DMS53 (cell line): ENCODE data around the gene ARMC9.
"Not testable (repeated sequence)": the region's sequence is repeated elsewhere in the genome, so short reads cannot be mapped to it uniquely, and the experiment has no call there.

ENCODE experiments used
- DNase-seq: peaks from one replicate; lab custom pipeline; 2025; lab: John Stamatoyannopoulos, UW

ARMC9 gene

DNA sequence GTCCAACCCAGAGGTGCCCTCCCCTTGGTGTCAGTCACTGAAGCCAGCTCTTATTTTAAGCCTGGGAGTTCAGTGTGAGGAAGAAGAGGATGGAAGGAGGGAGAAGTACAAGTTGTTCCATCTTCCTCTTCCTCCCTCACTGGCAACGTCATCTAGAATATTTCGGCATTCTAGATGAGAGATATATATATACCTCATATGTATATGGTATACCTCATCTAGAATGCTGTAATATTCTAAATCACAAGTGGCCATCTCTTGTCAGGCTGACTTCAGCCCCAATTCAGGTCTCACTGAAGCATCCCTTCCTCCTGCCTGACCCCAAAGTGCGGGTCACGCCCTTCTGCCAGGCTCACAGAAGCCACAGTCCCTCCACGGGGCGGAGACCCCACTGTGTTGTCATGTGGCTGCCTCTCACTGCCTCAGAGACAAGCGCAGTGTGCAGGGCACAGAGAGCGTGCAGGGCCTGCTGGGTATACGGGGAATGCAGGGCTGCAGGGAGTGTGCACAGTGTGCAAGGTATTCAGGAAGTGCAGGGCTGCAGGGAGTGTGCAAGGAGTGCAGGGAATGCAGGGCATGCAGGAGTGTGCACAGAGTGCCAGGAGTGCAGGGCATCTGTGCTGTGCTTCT, 164.2 kb downstream of the ARMC9 start:
- DNase-seq, result no peak

DNA sequence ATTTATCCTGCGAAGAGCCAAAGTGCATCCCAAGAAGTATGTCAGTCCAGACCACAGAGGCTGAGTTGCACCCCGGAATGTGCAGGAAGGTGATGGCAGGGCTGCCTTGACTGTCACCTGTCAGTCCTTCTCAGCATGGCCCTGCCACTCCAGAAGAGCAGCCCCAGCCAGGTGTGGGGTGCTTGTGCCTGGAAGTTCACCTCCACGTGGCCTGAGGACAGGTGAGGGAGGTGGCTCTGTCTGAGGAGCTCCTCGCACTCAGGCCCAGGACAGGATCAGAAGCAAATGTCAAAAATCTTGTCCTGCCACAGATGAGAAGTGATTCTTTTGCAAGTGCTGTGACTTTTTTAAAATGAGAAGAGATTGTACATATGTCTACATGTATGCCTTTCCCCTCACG, 165.6 kb downstream of the ARMC9 start:
- no peak for DNase-seq

DNA sequence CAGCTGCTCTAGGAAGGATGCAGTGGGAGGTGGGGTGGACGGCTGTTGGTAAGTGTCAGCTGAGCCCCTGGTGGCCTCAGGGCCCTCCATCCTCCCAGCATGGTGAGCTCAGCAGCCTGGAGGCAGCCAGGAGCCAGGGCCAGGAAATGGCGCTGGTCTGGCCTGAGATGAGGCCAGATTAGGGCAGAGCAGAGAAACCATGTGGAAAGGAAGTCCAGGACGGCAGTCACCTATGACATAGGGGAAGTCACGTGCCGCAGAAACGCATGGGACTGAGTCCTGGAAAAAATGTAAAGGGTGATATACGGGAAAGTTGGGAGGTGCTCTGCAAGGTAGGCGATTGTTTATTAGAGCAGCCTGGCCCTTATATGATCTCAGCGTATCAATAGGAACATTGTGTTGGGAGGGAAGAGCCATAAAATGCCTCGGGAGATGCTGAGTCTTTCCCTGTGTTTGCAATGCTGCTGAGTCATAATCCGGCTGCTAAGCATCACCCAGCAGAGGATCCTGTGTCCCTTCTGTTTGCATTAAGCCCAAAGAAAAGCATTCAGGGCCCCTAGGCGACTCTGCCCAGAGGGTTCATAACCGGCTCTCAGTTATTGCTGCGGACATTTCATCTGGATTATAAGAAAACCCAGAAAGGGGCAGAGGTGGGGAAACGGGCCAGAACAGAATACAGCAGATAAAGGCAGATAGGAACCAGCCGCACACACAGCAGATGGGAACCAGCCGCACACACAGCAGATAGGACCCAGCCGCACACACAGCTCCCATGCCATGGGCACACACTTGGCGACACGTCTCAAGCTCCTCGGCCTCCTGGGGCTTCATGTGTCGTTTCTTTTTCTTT, 166.8 kb downstream of the ARMC9 start:
- peak; percentile 94 for DNase-seq

DNA sequence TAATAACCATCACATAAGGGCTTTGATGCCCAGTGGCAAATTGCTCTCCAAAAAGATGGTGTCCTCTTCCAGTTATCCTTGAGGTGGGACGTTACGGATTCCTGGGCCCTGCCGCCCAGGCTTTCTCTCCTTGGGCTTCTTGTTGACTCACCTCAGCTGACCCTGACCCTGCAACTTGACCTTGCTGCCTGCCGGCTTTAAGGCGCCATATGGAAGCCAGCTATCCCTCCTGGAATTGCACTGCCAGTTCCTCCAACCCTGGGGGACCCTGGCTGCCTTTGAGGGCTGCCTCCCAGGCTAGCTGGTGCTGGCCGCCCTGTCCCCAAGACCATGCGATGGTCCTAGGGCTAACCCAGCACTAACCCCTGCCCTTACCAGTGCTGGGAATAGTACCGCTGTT, 168.7 kb downstream of the ARMC9 start:
- DNase-seq, result no peak

DNA sequence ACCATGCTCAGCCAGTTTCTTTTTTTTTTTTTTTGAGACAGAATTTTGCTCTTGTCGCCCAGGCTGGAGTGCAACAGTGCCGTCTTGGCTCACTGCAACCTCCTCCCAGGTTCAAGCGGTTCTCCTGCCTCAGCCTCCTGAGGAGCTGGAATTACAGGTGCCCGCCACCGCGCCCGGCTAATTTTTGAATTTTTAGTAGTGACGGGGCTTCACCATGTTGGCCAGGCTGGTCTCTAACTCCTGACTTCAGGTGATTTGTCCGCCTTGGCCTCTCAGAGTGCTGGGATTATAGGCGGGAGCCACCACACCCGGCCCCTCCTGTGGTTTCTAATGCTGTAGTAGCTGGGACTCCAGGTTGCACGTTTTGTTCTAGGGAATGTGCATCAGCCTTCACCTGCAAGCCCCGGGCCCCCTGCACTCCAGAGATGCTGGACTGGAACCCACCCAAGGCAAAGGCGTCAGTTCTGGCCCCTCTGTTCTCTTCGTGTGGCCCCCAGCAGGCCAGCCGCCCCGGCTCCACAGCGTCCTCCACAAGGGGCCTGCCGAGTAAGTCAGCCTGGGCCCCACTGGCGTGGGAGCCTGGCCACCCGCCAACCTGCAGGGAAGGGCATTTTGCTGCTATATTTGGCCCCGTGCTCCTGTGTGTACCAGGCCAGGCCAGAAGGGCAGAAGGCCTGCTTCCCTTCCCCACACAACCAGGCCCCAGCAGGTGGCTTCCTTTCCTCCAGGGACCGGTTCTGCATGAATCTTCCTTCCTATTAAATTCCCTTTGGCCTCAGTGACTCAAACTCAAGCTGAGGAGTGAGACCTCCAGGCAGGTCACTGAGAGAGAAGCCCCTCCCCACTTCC, 171.4 kb downstream of the ARMC9 start:
- no peak for DNase-seq

DNA sequence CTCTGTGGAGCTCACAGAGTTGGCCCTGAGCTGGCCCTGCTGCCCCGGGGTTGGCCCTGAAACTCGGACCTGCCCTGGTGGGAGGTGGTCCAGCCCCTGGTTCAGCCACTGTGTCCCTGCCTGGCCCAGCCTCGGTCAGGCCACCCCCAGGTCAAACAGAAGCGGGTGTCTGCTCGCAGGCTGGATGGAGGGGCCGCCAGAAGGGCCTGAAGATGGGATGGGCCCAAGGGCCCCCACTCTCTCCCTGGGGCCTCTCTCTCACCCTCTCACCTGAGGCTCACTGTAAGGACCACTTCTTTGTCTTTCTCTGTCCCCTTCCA, 172.0 kb downstream of the ARMC9 start:
- DNase-seq, result no peak

DNA sequence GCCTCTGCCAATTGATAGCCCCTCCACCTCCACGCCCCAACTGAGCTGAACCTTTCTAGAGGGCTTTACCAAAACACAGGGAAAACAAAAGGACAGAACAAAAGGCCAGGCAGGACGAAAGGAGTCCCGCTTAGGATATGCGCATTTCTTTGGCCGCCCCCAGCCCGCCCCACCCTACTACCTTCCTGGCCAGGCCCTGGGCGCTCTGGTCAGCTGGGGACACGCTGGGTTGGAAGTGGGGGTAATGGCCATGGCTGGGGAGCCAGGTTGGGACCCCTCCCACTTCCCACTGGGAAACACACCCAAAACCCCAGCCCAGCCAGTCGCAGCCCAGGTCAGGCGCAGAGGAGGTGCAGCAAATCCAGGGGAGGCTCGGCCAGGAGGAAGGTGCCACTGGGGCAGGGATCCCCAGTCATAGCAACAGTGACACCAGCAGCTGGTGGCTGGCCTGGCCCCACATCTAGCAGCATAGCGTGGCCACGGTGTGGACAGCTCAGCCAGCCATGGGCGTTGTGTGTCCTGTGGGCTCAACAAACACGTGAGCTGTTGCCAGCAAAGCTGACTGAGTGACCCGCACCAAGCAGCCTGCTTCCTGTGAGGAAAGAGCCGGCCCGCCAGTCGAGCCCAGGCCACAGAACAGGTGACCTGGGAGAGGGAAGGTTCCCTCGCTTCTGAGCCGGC, 172.5 kb downstream of the ARMC9 start:
- DNase-seq, result no peak

DNA sequence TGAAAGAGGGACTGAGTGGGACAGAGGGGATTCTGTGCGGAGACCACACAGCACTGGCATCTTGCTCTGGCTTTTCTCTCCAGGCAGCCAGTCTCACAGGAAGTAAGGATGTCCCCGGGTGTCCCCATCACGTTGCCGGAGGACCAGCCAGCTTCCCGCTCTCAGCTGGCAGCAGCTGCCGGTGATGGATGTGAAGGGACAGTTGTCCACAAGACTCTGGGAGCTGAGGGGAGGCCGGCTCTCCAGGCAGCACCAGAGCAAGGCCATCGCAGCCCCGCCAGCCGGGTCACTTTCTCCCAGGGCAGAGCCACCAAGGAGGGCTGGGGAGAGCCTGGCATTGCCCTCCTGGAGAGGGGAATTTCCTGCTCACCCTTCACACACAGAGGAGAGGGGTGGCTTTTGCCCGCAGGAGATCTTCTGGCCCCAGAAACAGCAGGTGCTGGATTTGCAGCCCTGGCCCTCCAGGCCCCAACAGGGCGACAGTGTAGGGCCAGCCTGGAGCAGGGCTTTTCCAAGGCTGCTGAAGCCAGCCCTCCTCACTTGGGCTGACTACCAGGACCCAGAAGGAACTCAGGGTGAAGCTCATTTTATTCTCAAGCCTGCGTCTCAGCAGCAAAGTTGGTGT, 173.1 kb downstream of the ARMC9 start:
- DNase-seq, result no peak

DNA sequence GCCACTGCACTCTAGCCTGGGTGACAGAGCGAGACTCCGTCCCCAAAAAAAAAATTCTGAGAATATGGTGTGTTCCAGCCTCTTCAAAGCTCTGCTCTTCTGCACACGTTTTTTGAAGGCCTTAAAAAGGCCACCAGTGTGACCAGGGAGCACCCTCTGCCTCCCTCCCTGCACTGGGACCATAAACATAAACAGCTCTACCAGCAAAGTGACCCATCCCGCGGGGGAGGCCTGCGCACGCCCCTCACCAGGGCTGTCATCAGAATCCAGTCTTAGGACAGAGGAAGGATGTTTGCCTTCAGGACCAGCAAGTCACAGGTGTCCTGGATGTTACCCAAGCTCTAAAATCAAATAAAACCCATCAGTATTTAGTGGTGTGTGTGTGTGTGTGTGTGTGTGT, 173.9 kb downstream of the ARMC9 start:
- no peak for DNase-seq

DNA sequence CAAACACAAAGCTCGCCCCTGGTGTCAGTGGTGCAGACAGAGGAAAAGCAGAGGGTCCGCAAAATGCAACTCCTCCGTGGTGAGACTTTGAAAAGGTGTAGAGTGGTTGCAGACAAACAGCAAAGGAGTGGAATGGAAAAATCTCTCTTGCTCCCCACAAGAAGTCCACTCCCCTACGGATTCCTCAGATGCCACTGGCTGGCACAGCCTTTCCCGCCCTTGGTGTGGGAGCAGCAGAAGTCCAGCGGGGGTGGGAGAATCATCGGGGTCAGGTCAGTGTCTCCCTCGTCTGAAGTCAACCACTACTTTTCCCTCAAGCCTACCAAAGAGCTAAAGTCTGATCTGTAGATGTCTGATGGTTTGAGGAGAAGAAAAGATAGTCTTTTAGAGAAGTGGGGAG, 174.8 kb downstream of the ARMC9 start:
- no peak for DNase-seq

DNA sequence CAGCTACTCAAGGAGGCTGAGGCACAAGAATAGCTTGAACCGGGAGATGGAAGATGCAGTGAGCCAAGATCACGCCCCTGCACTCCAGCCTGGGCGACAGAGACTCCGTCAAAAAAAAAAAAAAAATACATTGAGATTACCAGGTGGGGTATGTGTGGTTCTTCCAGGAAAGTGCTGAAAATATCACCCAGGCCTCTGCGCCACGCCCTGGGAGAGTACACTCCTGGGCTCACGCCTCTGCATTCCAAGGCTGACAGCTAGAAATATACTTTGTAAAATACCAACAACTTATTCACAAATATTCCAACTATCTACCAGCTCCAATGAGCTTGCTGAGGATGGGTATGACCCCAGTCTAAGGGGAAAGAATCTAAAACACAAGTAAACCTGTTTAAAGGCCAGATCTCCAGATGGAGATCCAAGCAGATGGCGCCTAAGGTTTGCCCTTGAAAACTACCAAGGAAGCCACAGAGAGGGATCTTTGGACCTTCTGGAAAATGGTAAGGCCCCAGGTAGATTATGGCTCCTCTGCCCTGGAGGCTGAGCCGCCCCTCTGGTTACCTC, 175.4 kb downstream of the ARMC9 start:
- no peak for DNase-seq

DNA sequence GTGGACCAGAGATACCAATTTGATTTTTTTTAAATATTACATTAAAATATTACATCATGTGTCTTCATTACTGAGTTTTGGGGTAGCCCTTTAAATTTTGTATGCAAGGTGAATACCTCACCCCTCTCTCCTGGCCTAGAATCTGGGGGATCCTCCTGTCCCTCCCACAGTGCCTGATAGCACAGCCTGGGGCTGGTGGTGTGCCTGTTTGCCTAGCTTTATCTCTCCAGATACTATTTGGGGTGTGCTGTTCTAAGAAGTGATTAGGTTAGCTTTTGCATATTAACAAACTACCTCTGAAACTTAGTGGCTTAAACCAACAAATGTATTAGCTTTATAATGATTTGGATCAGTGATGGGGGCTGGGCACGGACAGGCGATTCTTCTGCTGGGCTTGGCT, 176.3 kb downstream of the ARMC9 start:
- no peak for DNase-seq

DNA sequence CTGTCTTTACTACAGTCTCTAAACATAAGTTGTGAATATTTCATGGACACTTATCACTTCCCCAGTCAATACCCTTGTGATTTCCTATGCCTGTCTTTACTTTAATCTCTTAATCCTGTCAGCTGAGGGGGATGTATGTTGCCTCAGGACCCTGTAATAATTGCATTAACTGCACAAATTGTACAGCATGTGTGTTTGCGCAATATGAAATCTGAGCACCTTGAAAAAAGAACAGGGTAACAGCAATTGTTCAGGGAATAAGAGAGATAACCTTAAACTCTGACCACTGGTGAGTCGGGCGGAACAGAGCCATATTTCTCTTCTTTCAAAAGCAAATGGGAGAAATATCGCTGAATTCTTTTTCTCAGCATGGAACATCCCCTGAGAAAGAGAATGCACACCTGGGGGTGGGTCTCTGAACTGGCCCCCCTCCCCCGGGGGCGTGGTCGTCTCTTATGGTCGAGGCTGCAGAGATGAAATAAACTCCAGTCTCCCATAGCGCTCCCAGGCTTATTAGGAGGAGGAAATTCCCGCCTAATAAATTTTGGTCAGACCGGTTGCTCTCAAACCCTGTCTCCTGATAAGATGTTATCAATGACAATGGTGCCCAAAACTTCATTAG, 177.7 kb downstream of the ARMC9 start:
- DNase-seq, result not testable (repeated sequence)

DNA sequence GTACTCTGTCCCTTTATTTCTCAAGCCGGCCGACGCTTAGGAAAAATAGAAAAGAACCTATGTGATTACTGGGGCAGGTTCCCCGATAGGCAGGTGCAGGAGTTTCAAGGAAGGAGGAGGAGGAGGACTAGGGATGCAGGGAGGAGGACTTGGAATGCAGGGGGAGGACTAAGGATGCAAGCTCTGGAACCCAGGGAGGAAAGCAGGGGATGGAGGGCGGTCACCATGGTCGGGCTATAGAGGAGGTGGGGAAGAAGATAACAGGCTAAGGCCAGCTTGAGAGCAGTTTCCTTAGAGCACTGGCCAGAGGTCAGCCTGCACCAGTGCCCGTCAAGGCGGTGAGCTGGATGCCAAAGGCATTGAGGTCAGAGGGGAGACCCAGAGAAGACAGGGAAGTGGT, 178.4 kb downstream of the ARMC9 start:
- no peak for DNase-seq

DNA sequence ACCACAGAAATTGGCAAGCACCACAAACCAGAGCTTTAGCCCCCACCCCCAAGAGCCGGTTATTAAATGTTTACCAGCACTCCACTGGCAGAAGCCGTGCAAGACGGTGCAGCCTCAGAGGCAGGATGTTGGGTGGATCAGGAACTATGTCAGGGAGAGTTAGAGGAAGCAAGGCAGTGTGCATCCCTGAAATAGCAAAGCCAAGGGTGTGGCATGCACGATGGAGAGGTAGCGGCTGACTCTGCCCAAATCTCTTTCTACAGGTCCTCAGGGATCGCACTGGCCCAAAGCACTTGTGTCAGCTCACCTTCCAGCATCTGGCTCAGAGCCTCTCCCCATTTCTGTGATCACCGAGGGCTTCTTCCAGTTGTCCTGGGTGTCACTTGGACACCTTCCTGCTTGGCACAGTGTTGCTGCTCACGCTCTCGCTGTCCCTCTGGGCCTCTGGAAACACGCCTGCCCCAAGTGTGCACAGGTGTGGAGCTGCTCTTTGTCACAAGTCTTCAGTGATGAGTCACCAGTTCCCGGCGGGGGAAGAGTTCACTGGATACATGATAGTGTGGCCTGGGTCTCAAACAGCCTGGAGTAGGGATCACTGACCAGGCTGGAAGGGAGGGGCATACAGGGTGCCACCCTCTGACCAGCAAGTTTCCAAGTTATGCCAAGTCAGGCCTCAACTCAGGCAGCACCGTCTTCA, 179.7 kb downstream of the ARMC9 start:
- DNase-seq, result peak; percentile 86

DNA sequence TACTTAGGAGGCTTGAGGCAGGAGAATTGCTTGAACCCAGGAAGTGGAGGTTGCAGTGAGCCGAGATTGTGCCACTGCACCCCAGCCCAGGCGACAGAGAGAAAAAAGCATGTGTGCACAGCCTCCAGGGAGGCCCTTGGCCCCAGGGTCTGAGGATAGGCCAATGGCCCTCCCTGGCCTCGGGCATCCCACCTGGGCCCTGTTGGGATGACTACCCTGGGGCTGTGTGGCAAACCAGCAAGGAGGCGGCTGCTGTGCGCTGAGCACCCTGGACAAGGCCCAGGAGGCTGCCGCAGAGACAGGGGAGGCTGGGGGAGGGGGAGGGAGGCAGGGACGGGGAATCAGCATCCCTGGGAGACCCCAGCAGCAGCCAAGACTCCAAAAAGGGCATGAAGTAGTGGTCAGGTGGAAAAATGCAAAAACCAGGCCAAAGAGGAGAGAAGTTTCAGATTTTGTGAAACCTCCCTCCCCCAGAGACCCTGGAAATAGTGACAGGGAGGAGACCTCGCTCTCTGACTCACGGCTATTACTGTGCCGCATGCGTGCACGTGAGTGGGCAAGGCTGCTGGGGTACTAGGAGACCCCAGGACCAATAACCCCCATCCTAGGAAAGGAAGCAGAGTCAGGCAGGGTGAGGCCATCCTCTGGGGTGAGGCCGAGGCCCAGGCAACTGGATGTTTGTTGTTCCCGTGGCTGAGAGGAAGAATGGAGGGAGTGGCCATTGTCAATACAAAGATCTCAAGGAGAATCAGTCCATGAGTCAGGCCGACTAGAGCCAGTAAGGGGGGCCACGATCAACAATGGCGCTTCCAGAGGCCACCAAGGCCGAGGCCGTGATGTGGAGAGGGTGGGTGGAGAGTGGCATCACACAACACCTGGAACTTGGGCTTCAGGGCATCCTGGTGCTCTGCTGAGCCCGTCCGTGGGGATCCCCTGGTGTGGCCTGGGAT, 181.1 kb downstream of the ARMC9 start:
- no peak for DNase-seq

DNA sequence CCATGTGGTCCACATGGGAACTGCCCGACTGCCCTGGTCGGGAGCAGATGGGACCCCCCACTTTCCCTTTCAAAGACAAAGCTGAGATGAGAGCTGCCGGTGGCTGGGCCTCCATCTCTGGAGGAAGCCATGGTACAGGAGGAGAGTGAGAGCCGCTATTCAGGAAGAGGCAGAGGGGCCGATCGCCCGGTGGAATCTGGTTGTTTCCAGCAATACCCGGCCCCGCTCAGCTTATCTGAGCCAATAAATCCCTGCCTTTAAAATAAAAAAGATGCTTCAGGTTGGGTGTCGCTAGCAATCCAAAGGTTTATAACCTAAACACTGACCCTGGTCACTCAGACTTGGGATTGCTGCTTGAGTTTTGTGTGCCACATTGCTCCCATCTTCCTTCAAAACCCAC, 181.9 kb downstream of the ARMC9 start:
- DNase-seq, result no peak

DNA sequence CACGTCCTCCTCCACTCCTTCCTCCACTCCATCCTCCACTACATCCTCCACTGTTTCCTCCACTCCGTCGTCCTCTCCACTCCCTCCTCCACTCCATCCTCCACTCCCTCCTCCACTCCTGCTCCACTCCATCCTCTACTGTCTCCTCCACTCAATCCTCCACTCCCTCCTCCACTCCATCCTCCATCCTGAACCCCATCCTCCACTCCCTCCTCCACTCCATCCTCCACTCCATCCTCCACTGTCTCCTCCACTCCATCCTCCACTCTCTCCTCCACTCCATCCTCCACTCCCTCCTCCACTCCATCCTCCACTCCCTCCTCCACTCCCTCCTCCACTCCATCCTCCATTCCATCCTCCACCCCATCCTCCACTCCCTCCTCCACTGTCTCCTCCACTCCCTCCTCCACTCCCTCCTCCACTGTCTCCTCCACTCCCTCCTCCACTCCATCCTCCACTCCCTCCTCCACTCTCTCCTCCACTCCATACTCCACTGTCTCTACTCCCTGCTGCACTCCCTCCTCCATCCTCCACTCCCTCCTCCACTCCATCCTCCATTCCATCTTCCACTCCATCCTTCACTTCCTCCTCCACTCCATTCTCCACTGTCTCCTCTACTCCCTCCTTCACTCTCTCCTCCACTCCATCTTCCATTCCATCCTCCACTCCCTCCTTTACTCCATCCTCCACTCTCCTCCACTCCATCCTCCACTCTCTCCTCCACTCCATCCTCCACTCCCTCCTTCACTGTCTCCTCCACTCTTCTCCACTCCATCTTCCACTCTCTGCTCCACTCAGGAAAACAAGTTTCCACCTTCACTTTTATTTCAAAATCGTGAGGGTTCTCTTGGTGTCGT, 182.8 kb downstream of the ARMC9 start:
- no peak for DNase-seq
